GM19395 (cell line): ENCODE results near the gene CERS4.
A peak's percentile ranks its signal among the peaks of the same experiment; 100 is the strongest.
"Not testable (repeated sequence)": the region's sequence is repeated elsewhere in the genome, so short reads cannot be mapped to it uniquely, and the experiment has no call there.

ENCODE experiments used
- ATAC-seq: cut with Tn5 transposase; IDR thresholded peaks from one replicate; pipeline ENCODE4 v1.9.1; 2021; ENCODE audit warnings: mild to moderate bottlenecking, moderate library complexity; ENCODE audit not compliant: unreplicated experiment

The CERS4 gene

GRCh38 chr19:8209462-8210378 is 550 bp downstream of the CERS4 start:
- peak; percentile 60 for ATAC-seq

GRCh38 chr19:8210421-8211101 is 1.4 kb downstream of the CERS4 start:
- ATAC-seq, result no peak

GRCh38 chr19:8212212-8212611 is 3.0 kb downstream of the CERS4 start:
- no peak for ATAC-seq

GRCh38 chr19:8212916-8213315 is 3.7 kb downstream of the CERS4 start:
- no peak for ATAC-seq

- no peak for ATAC-seq
Measured at GRCh38 chr19:8213827-8214672, 4.9 kb downstream of the CERS4 start.

GRCh38 chr19:8214802-8215201 is 5.6 kb downstream of the CERS4 start:
- ATAC-seq, result no peak

- ATAC-seq, result no peak
Measured at GRCh38 chr19:8215783-8216182, 6.6 kb downstream of the CERS4 start.

GRCh38 chr19:8216357-8216756 is 7.2 kb downstream of the CERS4 start:
- ATAC-seq, result no peak

GRCh38 chr19:8218127-8218526 is 9.0 kb downstream of the CERS4 start:
- not testable (repeated sequence) for ATAC-seq

GRCh38 chr19:8220481-8220880 is 11.3 kb downstream of the CERS4 start:
- no peak for ATAC-seq

- no peak for ATAC-seq
Measured at GRCh38 chr19:8221161-8221560, 12.0 kb downstream of the CERS4 start.

- not testable (repeated sequence) for ATAC-seq
Measured at GRCh38 chr19:8223442-8223841, 14.3 kb downstream of the CERS4 start.

GRCh38 chr19:8224394-8225145 is 15.4 kb downstream of the CERS4 start:
- ATAC-seq, result no peak

- no peak for ATAC-seq
Measured at GRCh38 chr19:8231073-8231604, 22.0 kb downstream of the CERS4 start.

- no peak for ATAC-seq
Measured at GRCh38 chr19:8233370-8233769, 24.2 kb downstream of the CERS4 start.

GRCh38 chr19:8237026-8237425 is 27.9 kb downstream of the CERS4 start:
- no peak for ATAC-seq

GRCh38 chr19:8238251-8238650 is 29.1 kb downstream of the CERS4 start:
- ATAC-seq, result no peak

- no peak for ATAC-seq
Measured at GRCh38 chr19:8239528-8240273, 30.5 kb downstream of the CERS4 start.
